Activated CD4-positive, alpha-beta T cell treated with anti-CD3 and anti-CD28 coated beads, Interleukin-2, amount 50 U/mL, for 1 hour (primary cell): Measurements from ENCODE around the gene CPT1C.

Source experiments
- DNase-seq: peaks from one replicate; pipeline ENCODE4 v3.0.0-alpha.2; 2020

The CPT1C gene

DNA sequence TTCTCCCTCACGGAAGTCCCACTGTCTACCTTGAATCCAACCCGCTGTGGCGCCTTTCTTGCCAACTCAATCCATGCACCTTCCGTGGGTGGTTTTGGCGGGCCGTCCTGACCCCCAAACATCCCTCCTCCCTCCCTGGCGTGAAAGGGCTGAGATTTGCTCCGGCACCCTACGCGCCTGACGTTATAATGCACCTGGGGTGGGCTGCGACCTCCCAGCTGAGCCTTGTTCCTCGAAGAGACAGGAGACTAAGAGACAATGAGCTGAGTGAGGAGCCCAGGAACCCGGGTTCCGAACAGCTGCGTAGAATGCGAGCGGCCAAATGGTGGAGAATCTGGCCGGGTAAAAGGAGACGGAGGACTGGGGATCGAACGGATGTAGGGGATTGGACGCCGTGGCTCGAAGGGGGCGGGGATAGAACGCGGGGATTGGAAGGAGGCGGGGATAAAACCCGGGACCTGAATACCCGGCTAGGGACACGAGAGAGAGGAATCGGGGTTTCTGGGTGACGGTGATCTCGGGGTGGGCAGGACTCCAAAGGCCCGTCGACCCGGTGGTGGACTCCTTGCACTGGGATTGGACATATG lies at the start of gene CPT1C:
TSS of gene CPT1C (plus strand) at position 461 of the 587 bp plus-strand sequence. CDS start 1,137 bp downstream, outside the sequence.
- peak; percentile 54 for DNase-seq

DNA sequence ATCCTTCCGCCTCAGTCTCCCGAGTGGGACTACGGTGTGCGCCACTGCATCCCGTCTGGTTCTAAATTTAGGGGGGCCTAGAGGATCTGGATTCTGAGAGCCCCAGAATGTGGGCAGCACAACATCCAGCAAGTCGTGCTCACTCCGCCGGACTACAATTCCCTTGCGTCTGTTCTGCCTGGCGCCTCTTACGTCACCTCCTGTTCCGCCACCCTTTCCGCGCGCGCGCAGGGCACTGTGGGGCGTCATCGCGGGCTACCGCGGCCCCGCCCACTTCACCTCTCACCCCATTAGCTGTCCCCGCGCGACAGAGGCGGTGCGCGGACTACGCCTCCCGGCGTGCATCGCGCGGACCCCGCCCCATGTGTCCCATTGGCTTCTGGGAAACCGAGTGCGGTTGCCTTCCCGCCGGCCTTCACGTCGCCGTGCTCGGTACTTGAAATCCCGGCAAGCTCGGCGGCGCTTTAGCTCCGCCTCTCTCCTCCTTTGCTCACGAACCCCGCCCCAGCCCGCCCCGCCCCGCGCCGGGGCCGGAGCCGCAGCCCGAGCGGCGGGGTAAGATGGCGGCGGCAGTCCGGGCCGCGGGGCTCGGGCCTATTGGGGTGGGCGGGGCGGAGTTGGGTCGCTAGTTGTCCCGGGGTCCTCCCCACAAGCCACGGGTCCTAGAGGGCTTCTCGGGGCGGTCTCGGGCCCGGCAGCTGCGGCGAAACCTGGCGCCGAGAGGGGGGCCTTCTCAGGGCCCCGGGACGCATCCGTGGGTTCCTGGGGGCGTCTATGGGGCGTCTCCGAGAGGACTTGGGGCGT lies 49.0 kb upstream of the CPT1C start, which contains the start of gene SCAF1:
TSS of gene SCAF1 (plus strand) at position 522 of the 804 bp plus-strand sequence. CDS start 2,818 bp downstream, outside the sequence.
- DNase-seq, result peak; percentile 98

DNA sequence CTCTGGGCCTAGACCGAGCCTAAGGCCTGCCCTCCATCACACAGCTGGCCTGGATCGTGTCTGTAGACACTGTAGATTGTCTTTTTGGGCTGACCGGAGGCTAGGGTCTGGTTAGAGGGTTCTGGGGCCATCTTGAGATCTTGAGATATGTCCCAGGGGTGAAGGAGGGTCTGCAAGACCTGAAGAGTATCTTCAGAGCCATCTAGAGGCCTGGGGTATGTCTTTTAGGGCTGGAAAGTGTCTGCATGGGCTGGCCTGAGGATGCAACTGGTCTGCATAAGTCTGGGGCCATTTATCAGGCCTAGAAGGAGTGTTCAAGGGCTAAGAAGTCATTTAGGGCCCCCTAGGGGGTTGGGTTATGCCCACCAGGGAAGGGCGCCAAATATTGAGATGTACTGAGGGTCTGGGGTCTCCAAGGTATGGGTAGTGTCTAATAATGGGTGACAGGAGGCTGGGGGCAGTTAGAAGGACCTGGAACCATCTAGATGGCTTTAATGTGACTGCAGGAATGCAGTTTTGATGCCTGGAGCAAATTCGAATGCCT lies 48.4 kb upstream of the CPT1C start:
- no peak for DNase-seq

DNA sequence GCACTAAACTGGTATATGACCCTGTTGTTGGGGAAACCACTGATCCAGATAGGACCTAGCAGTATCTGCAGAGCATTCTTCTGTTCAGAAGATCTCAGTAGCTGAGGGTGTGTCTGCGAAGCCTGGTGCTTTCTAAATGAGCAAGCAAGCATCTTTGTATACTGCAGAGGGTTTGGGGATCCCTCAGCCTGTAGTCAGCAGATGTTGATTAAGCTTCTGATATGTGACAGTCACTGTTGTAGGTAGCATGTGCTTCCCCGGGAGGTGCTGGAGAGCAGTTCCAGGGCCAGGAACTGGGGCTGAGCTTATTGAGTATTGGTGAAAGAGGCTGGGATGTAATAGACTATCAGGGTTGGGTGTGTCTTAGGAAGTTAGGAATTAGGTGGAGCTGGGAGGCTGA lies 47.5 kb upstream of the CPT1C start:
- DNase-seq, result no peak

DNA sequence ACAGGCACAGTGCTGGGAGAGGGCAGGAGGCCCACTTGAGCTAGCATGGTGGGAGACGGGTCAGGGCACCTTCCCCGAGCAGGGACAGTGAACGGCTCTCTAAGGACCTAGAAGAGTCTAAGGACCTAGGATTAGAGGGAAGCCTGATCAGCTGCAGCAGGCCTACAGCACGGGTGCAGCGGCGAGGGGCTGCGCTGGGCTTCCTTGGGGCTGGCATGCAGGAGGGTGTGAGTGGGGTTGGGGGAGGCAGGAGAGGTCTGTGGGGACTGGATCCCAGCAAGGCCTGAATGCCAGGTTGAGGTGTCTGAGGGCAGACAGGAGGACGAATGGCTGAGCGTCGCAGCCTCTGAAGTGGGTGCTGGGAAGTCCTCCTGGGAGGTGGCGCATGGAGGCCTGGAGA lies 45.3 kb upstream of the CPT1C start:
- DNase-seq, result no peak

DNA sequence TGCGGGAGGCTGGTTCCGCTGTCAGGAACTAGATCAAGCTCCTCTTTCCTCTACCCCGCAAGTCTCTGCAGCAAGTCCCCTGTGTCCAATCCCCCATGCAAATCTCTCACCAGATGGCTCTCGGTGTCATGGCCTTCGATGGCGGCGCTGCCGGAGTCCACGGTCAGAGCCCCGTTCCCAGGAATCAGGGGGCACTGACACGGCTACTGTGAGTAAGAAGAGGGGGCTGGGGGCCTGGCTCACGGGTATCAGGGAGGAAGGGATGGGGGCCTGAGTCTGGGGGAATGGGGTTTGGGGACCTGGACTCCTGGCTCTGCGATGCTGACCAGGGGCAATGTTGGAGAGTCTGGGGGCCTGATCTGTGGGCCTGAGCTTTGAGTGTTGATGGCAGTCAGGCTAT lies 44.9 kb upstream of the CPT1C start:
- DNase-seq, result no peak

DNA sequence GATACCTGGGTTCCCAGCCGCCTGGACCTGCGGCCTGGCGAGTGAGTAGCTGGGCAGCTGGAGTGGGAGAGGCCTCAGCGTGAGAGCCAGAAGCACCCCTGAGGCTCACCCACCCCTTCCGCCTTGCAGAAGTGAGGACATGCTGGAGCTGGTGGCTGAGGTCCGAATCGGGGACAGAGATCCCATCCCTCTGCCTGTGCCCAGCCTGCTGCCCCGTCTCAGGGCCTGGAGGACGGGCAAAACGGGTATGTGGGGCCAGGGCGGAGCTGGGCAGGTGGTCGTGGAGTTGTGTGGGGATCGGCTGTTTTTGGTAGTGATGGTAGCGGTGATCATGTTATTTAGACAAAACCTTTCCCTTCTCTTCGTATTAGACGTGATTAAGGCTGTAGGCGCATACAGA lies 44.3 kb upstream of the CPT1C start:
- no peak for DNase-seq

DNA sequence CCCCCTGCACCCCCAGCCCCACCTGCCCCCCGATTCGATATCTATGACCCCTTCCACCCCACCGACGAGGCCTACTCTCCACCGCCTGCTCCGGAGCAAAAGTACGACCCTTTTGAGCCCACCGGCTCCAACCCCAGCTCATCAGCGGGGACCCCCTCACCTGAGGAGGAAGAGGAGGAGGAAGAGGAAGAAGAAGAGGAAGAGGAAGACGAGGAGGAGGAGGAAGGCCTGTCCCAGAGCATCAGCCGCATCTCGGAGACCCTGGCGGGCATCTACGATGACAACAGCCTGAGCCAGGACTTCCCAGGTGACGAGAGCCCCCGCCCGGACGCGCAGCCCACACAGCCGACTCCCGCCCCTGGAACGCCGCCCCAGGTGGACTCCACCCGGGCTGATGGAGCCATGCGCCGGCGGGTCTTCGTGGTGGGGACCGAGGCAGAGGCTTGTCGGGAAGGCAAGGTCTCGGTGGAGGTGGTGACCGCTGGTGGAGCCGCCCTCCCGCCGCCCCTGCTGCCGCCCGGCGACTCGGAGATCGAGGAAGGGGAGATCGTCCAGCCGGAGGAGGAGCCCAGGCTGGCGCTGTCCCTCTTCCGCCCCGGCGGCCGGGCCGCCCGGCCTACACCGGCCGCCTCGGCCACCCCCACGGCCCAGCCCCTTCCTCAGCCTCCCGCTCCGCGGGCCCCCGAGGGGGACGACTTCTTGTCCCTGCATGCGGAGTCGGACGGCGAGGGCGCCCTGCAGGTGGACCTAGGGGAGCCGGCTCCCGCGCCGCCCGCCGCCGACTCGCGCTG lies 39.7 kb upstream of the CPT1C start:
- DNase-seq, result no peak

DNA sequence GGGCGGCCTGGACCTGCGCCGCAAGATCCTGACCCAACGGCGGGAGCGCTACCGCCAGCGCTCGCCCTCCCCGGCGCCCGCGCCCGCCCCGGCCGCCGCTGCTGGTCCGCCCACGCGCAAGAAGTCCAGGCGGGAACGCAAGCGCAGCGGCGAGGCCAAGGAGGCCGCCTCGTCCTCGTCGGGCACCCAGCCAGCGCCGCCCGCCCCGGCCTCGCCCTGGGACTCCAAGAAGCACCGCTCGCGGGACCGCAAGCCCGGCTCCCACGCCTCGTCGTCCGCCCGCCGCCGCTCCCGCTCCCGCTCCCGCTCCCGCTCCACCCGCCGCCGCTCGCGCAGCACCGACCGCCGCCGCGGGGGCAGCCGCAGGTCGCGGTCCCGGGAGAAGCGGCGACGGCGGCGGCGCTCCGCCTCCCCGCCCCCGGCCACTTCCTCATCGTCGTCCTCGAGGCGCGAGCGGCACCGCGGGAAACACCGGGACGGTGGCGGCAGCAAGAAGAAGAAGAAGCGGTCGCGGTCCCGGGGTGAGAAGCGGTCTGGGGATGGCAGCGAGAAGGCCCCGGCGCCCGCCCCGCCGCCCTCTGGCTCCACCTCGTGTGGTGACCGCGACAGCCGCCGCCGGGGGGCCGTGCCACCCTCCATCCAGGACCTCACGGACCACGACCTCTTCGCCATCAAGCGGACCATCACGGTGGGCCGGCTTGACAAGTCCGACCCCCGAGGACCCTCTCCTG lies 38.9 kb upstream of the CPT1C start:
- DNase-seq, result no peak

DNA sequence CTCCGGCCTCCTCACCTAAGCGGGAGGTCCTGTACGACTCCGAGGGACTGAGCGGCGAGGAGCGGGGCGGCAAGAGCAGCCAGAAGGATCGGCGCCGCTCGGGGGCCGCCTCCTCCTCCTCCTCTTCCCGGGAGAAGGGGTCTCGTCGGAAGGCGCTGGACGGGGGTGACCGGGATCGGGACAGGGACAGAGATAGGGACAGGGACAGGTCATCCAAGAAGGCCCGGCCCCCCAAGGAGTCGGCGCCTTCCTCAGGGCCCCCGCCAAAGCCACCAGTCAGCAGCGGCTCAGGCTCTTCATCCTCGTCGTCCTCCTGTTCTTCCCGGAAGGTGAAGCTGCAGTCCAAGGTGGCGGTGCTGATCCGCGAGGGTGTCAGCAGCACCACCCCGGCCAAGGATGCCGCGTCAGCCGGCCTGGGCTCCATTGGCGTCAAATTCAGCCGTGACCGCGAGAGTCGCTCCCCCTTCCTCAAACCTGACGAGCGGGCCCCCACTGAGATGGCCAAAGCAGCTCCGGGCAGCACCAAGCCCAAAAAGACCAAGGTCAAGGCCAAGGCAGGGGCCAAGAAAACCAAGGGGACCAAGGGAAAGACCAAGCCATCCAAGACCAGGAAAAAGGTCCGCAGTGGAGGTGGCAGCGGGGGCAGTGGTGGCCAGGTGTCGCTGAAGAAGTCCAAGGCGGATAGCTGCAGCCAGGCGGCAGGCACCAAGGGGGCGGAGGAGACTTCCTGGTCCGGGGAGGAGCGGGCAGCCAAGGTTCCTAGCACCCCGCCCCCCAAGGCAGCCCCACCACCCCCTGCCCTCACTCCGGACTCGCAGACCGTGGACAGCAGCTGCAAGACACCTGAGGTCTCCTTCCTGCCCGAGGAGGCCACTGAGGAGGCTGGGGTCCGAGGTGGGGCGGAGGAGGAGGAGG lies 38.1 kb upstream of the CPT1C start:
- DNase-seq, result no peak

DNA sequence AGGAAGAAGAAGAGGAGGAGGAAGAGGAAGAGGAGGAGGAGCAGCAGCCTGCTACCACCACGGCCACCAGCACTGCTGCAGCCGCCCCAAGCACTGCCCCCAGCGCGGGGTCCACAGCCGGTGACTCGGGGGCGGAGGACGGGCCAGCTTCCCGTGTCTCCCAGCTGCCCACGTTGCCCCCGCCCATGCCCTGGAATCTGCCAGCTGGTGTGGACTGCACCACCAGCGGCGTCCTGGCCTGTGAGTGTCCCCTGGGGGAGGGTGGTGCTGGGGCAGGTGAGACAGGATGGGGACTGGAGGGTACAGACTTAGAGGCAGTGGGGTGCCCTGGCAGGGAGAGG lies 37.5 kb upstream of the CPT1C start:
- DNase-seq, result no peak

DNA sequence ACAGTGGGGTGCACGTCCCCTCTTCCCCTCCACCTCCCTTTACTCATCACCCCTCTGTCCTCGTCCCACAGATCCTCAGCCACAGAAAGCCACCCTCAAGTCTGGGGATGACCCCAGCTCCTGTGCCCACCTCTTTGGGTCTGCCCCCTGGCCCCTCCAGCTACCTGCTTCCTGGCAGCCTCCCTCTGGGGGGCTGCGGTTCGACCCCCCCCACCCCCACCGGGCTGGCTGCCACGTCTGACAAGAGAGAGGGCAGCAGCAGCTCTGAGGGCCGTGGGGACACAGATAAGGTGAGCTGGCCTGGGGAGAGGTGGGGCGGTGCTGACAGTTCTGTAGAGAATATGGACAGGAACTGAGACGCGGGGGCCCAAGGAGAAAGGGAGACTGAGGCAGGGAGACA lies 36.3 kb upstream of the CPT1C start:
- DNase-seq, result no peak

DNA sequence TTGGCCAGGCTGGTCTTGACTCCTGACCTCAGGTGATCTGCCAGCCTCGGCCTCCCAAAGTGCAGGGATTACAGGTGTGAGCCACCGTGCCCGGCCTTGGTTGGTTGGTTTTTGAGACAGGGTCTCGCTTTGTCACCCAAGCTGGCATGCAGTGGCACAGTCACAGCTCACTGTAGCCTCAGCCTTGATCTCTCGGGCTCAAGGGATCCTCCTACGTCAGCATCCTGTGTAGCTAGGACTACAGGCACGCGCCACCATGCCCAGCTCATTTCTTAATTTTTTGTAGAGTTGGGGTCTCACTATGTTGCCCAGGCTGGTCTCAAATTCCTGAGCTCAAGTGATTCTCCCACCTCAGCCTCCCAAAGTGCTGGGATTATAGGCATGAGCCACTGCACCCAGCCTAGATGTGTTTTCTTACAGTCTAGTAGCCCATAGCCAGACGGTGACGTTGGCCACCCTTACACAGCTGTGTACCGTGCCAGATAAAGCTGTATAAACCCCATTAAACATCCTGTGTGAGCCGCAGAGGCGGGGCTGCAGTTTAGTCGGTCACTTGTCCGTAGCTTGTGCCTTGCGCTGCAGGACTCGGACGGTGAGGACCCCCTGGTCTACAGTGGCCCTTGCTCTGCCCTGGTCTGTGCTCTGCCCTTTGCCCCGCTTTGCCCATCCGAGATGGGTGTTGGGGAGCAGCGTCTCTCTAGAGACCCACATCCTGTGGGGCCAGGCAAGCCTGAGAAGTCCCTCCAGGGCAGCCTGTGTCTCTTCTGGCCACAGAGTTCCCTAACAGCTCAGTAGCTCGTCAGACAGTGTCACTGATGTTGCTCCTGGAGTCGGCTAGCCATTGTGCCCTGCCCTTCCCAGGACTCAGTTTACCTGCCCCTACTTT lies 35.1 kb upstream of the CPT1C start:
- DNase-seq, result no peak

DNA sequence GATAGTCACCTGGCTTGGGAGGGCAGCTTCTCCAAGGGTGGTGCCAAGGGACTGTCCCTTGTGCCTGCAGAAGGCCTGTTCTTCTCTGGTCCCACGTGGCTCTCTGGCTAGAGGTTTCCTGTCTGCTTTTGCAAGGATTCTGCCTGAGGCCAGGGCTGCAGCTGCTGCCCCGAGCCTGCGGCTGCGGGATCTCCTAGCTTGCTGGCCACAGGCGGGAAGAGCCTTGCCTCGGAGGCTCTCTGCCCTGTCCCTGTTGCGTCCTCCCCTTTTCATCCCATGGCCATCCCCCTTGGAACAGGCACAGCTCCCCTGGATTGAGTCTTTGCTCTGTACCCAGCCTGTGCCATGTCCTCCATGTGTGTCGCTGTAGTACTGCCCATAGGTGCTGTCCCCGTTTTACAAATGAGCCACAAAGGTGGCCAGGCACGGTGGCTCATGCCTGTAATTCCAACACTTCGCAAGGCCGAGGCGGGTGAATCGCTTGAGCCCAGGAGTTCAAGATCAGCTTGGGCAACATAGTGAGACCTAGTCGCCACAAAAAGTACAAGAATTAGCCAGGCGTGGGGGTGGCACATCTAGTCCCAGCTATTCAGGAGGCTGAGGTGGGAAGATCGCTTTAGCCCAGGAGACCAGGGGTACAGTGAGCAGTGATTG lies 34.3 kb upstream of the CPT1C start:
- no peak for DNase-seq

DNA sequence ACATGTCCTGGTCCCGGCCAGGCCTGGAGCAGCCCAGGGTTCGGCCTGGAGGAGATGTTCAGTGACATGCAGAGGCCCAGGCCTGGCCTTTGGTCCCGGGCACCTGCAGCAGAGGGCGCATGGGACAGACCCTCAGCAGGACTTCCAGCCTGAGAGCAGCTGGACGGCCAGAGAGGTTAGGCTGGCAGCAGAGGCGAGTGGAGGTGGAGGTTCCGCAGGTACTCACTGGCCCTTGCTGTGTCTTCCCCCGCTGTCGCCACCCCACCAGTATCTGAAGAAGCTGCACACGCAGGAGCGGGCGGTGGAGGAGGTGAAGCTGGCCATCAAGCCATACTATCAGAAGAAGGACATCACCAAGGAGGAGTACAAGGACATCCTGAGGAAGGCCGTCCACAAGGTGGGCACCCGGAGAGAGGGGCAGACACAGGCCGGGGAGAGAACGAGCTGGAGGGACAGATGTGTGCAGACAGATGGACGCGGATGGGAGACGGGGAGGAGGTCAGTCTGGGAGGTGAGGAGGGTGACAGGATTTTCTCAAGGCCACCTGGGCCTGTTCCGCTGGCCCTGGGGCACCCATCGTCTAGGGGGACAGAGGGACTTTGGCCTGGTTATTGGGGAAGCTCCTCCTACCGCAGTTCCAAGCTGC lies 33.3 kb upstream of the CPT1C start:
- no peak for DNase-seq

DNA sequence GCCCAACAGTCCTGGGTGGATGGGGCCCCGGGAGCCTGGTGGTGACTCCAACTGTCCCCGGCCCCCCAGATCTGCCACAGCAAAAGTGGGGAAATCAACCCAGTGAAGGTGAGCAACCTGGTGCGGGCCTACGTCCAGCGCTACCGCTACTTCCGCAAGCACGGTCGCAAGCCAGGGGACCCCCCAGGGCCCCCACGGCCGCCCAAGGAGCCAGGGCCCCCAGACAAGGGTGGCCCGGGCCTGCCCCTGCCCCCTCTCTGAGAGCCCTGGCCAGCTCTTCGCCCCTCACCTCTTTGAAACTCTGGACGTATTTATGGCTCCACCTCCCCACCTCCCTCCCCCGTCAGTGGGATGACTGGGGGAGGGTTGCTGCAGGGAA lies 32.8 kb upstream of the CPT1C start:
- DNase-seq, result no peak

DNA sequence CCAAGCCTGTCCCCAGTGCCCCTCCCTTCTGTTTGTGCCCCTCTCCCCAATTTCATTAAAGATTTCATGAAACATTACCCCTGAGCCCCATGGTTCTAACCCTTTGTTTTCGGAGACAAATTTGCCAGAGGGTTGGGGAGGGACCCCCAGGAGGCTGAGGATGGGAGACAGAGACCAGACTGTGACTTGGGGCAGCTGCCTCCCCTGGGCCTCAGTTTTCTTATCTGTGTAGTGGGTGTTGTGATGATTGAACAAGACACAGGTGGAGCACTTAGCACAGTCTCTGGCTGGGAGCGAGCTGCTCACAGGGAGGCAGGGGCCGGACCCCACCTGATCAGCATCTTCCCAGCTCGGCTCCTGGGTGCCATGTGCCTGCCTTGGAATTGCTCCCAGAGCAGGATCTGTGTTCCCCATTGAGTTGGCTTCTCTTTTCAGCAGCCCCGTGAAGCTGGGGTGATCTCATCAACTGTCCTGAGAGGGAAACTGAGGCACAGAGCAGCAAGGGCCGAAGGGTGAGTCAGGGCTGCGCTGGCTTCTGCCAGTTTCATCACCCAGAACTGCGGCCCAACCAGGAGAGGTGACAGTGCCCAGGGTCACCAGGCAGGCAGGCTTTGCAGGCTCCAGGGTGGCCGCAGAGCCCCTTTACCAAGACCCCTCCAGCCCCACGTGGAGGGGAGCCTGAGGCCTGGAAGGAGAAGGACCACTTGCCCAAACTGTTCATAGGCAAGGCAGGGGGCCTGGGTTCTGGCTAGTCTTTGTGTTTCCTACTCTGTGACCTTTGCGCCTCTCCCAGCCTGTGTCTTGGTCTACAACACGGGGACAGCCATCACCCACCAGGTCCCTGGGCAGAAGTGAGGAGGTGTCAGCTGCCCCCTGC lies 32.1 kb upstream of the CPT1C start:
- no peak for DNase-seq

DNA sequence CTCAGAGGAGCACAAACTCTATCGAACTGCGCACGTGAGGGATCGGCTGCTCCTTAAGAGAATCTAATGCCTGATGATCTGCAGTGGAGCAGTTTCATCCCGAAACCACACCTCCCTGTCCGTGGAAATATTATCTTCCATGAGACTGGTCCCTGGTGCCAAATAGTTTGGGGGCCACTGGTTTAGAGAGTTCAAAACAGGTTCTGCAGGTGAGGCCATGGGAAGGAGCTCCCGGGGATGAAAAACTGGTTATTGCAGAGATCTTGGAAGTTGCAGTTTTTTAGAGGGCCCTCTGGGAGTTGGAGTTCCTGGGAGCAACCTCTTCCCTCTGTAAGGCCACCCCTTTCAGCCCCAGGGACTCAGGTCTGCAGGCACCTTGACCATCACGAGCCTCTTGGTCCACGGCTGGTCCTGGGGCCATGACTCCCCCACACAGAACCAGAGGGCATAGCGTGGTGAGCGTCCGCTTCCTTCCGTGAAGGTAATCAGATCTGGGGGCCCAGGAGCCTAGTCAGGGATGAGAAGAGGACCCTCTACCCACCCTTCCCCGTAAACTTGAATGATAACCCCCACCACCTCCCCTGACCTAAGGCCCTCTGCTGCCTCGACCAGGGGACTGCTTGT lies 30.5 kb upstream of the CPT1C start:
- DNase-seq, result no peak
